H1 (cell line): ENCODE measurements around the gene NPHP4. TPM values are rescaled to one million over a fixed set of nuclear protein-coding genes. Genes with fewer than 3 reads are reported as not detected.

Experiments used
- CTCF ChIA-PET: fragments of 300-600 bp; sonication (Branson Sonifier 250); formaldehyde crosslinking; loops from one replicate; lab custom pipeline; 2021; ENCODE audit not compliant: partially characterized antibody; lab: Charles Lee
- POLR2A ChIA-PET: fragments of 300-600 bp; sonication (Branson Sonifier 250); formaldehyde crosslinking; loops from one replicate; lab custom pipeline; 2021; ENCODE audit warnings: inconsistent platforms; ENCODE audit not compliant: partially characterized antibody; lab: Charles Lee
- DNase-seq, 2 experiments: peaks; one replicate each; pipeline versions ENCODE4 v3.0.0 to v3.0.0-alpha.2; 2010 to 2022; ENCODE audit warnings: low spot score in 2 of 2, low read depth in 1 of 2, mixed read lengths in 1 of 2
- FAIRE-seq: peaks from 2 replicates; lab custom pipeline; 2011; peaks lifted over from hg19 to GRCh38; lab: Jason Lieb, UNC
- H2AFZ ChIP-seq: 2 replicates; pipeline ENCODE4 v1.8.1; 2012; ENCODE audit warnings: low read length, inconsistent platforms
- H2AK5ac ChIP-seq: 2 replicates; pipeline ENCODE4 v1.6.1; 2013; ENCODE audit warnings: low read depth, low read length
- H2BK120ac ChIP-seq: replicated peaks from 2 replicates; pipeline ENCODE3; 2013; ENCODE audit warnings: low read depth, low read length, inconsistent platforms
- H2BK12ac ChIP-seq: 2 replicates; pipeline ENCODE4 v1.6.1; 2013; ENCODE audit warnings: low read depth, low read length
- H2BK15ac ChIP-seq: 2 replicates; pipeline ENCODE4 v1.6.1; 2013; ENCODE audit warnings: low read length
- H2BK20ac ChIP-seq: 2 replicates; pipeline ENCODE4 v1.6.1; 2013; ENCODE audit warnings: low read length
- H2BK5ac ChIP-seq: 2 replicates; pipeline ENCODE4 v1.6.1; 2013; ENCODE audit warnings: low read depth, low read length
- H3K14ac ChIP-seq: 2 replicates; pipeline ENCODE4 v1.6.1; 2013; ENCODE audit warnings: inconsistent platforms; ENCODE audit not compliant: insufficient read length
- H3K18ac ChIP-seq: 2 replicates; pipeline ENCODE4 v1.6.1; 2013; ENCODE audit warnings: low read length; ENCODE audit errors: extremely low read depth
- H3K23ac ChIP-seq: 2 replicates; pipeline ENCODE4 v1.6.1; 2013; ENCODE audit warnings: inconsistent platforms; ENCODE audit not compliant: insufficient read length
- H3K23me2 ChIP-seq: 2 replicates; pipeline ENCODE4 v1.6.1; 2013; ENCODE audit warnings: low read depth, low read length
- H3K27ac ChIP-seq: 2 replicates; pipeline ENCODE4 v1.6.1; 2011; ENCODE audit warnings: low read depth, low read length, inconsistent platforms
- H3K27me3 ChIP-seq, 4 experiments: replicated peaks in 1 of 4; 1 replicate in 1 of 4; 2 replicates in 3 of 4; pipeline versions ENCODE4 v1.6.1 to v1.8.1; 2011 to 2013; ENCODE audit warnings: low read length in 3 of 4, mild to moderate bottlenecking in 3 of 4, inconsistent platforms in 2 of 4, mixed read lengths in 2 of 4, moderate library complexity in 1 of 4; ENCODE audit not compliant: control insufficient read depth in 3 of 4, insufficient read depth in 3 of 4; ENCODE audit errors: extremely low read depth in 1 of 4
- H3K36me3 ChIP-seq, 4 experiments: 2 replicates each; pipeline versions ENCODE4 v1.6.1 to v1.8.1; 2011 to 2013; ENCODE audit warnings: mild to moderate bottlenecking in 4 of 4, low read length in 3 of 4, moderate library complexity in 2 of 4, control low read depth in 1 of 4, inconsistent platforms in 1 of 4; ENCODE audit not compliant: insufficient read depth in 4 of 4, control insufficient read depth in 2 of 4
- H3K4ac ChIP-seq: replicated peaks from 2 replicates; pipeline ENCODE3; 2013; ENCODE audit warnings: low read length, low read depth, mixed read lengths, inconsistent platforms; ENCODE audit not compliant: insufficient read length
- H3K4me1 ChIP-seq, 4 experiments: replicated peaks in 1 of 4; 1 replicate in 1 of 4; 2 replicates in 3 of 4; pipeline versions ENCODE4 v1.6.1 to v1.8.1; 2011 to 2013; ENCODE audit warnings: low read length in 3 of 4, inconsistent platforms in 2 of 4, mixed read lengths in 1 of 4; ENCODE audit not compliant: insufficient read depth in 4 of 4, control insufficient read depth in 3 of 4
- H3K4me2 ChIP-seq, 2 experiments: 2 replicates each; pipeline versions ENCODE4 v1.6.1 to v1.8.1; 2011 to 2013; ENCODE audit warnings: low read depth in 2 of 2, low read length in 2 of 2, control low read depth in 1 of 2, inconsistent platforms in 1 of 2, mild to moderate bottlenecking in 1 of 2; ENCODE audit not compliant: insufficient read depth in 1 of 2
- H3K4me3 ChIP-seq, 4 experiments: fragments of 200-600, 300-600 bp in 1 of 4; sonication (generic), shearing (Covaris generic), sonication (Bioruptor Twin) in 1 of 4; 2 replicates each; pipeline versions ENCODE4 v1.5.1 to v1.8.1; 2011 to 2016; ENCODE audit warnings: low read length in 4 of 4, low read depth in 3 of 4, control low read depth in 2 of 4, inconsistent platforms in 2 of 4, mild to moderate bottlenecking in 2 of 4, mixed read lengths in 1 of 4, moderate library complexity in 1 of 4; ENCODE audit not compliant: insufficient read depth in 2 of 4; ENCODE audit errors: extremely low read depth in 1 of 4
- H3K56ac ChIP-seq: replicated peaks from 2 replicates; pipeline ENCODE3; 2013; ENCODE audit warnings: low read depth, mild to moderate bottlenecking, mixed read lengths, low read length, inconsistent platforms; ENCODE audit not compliant: insufficient read length
- H3K79me1 ChIP-seq: 2 replicates; pipeline ENCODE4 v1.6.1; 2013; ENCODE audit warnings: low read depth, low read length, control low read depth
- H3K79me2 ChIP-seq, 2 experiments: 2 replicates each; pipeline versions ENCODE4 v1.6.1 to v1.8.1; 2012 to 2013; ENCODE audit warnings: low read length in 2 of 2, mild to moderate bottlenecking in 2 of 2, inconsistent platforms in 1 of 2; ENCODE audit not compliant: insufficient read depth in 2 of 2, control insufficient read depth in 1 of 2
- H3K9ac ChIP-seq, 4 experiments: replicated peaks in 1 of 4; 1 replicate in 1 of 4; 2 replicates in 3 of 4; pipeline versions ENCODE4 v1.6.1 to v1.8.1; 2011 to 2013; ENCODE audit warnings: low read depth in 3 of 4, low read length in 3 of 4, control low read depth in 2 of 4, mild to moderate bottlenecking in 2 of 4, moderate library complexity in 2 of 4, inconsistent platforms in 1 of 4; ENCODE audit errors: extremely low read depth in 1 of 4
- H3K9me3 ChIP-seq, 2 experiments: 2 replicates each; pipeline versions ENCODE4 v1.6.1 to v1.8.1; 2012 to 2013; ENCODE audit warnings: mild to moderate bottlenecking in 2 of 2, moderate library complexity in 2 of 2, control low read depth in 1 of 2, inconsistent platforms in 1 of 2, low read depth in 1 of 2, low read length in 1 of 2, mixed read lengths in 1 of 2; ENCODE audit not compliant: insufficient read depth in 2 of 2
- H4K20me1 ChIP-seq, 2 experiments: replicated peaks in 1 of 2; 2 replicates each; pipeline versions ENCODE3 to v1.8.1; 2011 to 2013; ENCODE audit warnings: inconsistent platforms in 2 of 2, low read length in 2 of 2, mild to moderate bottlenecking in 1 of 2; ENCODE audit not compliant: insufficient read depth in 2 of 2, control insufficient read depth in 1 of 2
- H4K5ac ChIP-seq: 2 replicates; pipeline ENCODE4 v1.6.1; 2013; ENCODE audit warnings: low read length, low read depth, mixed read lengths, inconsistent platforms; ENCODE audit not compliant: insufficient read length
- H4K8ac ChIP-seq: 2 replicates; pipeline ENCODE4 v1.8.0; 2013; ENCODE audit warnings: mild to moderate bottlenecking, moderate library complexity, low read length, inconsistent platforms; ENCODE audit not compliant: insufficient read depth; ENCODE audit errors: extremely low read depth
- H4K91ac ChIP-seq: replicated peaks from 2 replicates; pipeline ENCODE3; 2013; ENCODE audit warnings: low read length, mixed read lengths, inconsistent platforms; ENCODE audit not compliant: insufficient read length
- CEBPB ChIP-seq: IDR thresholded peaks from 2 replicates; pipeline ENCODE4 v1.6.1; 2012; ENCODE audit warnings: low read depth, low read length
- WGBS, 2 experiments: shearing (Covaris generic) in 1 of 2; methylation state at CpG; one replicate each; pipeline versions ENCODE4 v1.1.6 to v1.1.7; 2013 to 2015; ENCODE audit warnings: low lambda C conversion rate in 2 of 2, mixed read lengths in 2 of 2, inconsistent platforms in 1 of 2, low coverage in 1 of 2, missing lambda C conversion rate in 1 of 2; ENCODE audit not compliant: insufficient replicate concordance in 2 of 2, insufficient coverage in 1 of 2, insufficient read length in 1 of 2; ENCODE audit errors: extremely low coverage in 1 of 2, missing lambda C conversion rate in 1 of 2; 5-methylcytosine and 5-hydroxymethylcytosine counted together
- polyA plus RNA-seq, 7 experiments: library from polyadenylated mRNA; depleted of rRNA in 3 of 7; stranded (reverse) in 5 of 7; unstranded in 2 of 7; fragments of >200 nt in 5 of 7; fragments of 200-250 nt in 2 of 7; gene quantifications; 1 replicate in 5 of 7; 2 replicates in 1 of 7; 4 replicates in 1 of 7; pipeline versions ENCODE4 v1.2.1 to v1.2.3, GENCODE V29; 2011 to 2013; ENCODE audit warnings: missing spikeins in 2 of 7, mixed read lengths in 2 of 7
- total RNA-seq: library from RNA; stranded (reverse); fragmentation: NEBNext Ultra II Directional; extraction: Animal tissue kit (Norgen Biotek cat#: 25700); gene quantifications from 2 replicates; pipeline ENCODE4 v1.2.1, GENCODE V29; 2021
- TF ChIP-seq, protein P1 (sequence below), 3 experiments: IDR thresholded peaks; 1 replicate in 2 of 3; 2 replicates in 1 of 3; pipeline versions ENCODE4 v1.5.1 to v1.6.1; 2011; ENCODE audit warnings: low read length in 3 of 3, mild to moderate bottlenecking in 3 of 3, inconsistent platforms in 2 of 3, low read depth in 1 of 3, moderate library complexity in 1 of 3; ENCODE audit not compliant: insufficient read depth in 1 of 3; ENCODE audit errors: control extremely low read depth in 1 of 3

The NPHP4 gene
- total and polyA plus RNA-seq, 2 of the 8 experiments (the other 6 are each of a cell fraction or from before 2014, with no cell fraction given): 5.8 to 14.0 TPM

GRCh38 chr1:5903680-5904079 lies 88.5 kb downstream of the NPHP4 start:
- Histone ChIP-seq H3K4me3 (no peak overlapping the region), H2AFZ (no peak overlapping the region), H2AK5ac (no peak overlapping the region), H2BK120ac (no peak overlapping the region), H4K8ac (no peak overlapping the region), H3K9me3 (no peaks in the 10 kb centered on the region), H3K27me3 (no peaks in the 10 kb centered on the region), H3K27ac (no peak overlapping the region), H4K91ac (no peak overlapping the region), H3K14ac (no peak overlapping the region), H3K23me2 (no peaks in the 10 kb centered on the region), H3K79me2 (no peaks in the 10 kb centered on the region), H3K79me1 (peaks cover 2% of the 10 kb centered on the region; the same call in 1 of the 2 replicates), H3K18ac (no peak overlapping the region), H2BK20ac (no peak overlapping the region), H3K4me2 (no peak overlapping the region), H2BK15ac (no peak overlapping the region), H3K56ac (no peak overlapping the region), H3K23ac (no peak overlapping the region), H3K4me1 (peaks cover 0 to 6% (median 3%) of the 10 kb centered on the region in 4 experiments; a peak in 4 of 7 replicates), H3K36me3 (no peaks in the 10 kb centered on the region; a peak in 2 of 8 replicates), H2BK12ac (no peak overlapping the region), H2BK5ac (no peak overlapping the region), H4K20me1 (peaks cover 0 to 2% of the 10 kb centered on the region in 2 experiments), H3K9ac (no peak overlapping the region), H4K5ac (no peak overlapping the region), H3K4ac (no peak overlapping the region)
- CTCF ChIA-PET: interaction anchor here (4.1 to 8.8 kb wide), 2 partner anchors 9 to 14 kb away, joined by 24 to 41 read pairs; no protein-coding TSS in a partner anchor
- WGBS, 2 experiments: 89% methylated on average over 8 of the region's 8 CpGs; no CpG with 5 or more reads in 1 of the 2 experiments
- DNase-seq: no peak
- TF ChIP-seq CEBPB: no peak
- TF ChIP-seq, protein P1, sequence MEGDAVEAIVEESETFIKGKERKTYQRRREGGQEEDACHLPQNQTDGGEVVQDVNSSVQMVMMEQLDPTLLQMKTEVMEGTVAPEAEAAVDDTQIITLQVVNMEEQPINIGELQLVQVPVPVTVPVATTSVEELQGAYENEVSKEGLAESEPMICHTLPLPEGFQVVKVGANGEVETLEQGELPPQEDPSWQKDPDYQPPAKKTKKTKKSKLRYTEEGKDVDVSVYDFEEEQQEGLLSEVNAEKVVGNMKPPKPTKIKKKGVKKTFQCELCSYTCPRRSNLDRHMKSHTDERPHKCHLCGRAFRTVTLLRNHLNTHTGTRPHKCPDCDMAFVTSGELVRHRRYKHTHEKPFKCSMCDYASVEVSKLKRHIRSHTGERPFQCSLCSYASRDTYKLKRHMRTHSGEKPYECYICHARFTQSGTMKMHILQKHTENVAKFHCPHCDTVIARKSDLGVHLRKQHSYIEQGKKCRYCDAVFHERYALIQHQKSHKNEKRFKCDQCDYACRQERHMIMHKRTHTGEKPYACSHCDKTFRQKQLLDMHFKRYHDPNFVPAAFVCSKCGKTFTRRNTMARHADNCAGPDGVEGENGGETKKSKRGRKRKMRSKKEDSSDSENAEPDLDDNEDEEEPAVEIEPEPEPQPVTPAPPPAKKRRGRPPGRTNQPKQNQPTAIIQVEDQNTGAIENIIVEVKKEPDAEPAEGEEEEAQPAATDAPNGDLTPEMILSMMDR (IDR thresholded peaks at IDR 0.05; ENCODE audit: control extremely low read depth in 1 of 3, insufficient read depth in 1 of 3, low read depth in 1 of 3, low read length in 3 of 3): no peak
- POLR2A ChIA-PET: interaction anchor here (0.7 kb wide), 1 partner anchor 111 kb away, joined by 3 read pairs; no protein-coding TSS in a partner anchor
- no peak for FAIRE-seq
